HG03469 (cell line): ENCODE data around the gene SLC6A3.

Experiments
- ATAC-seq: cut with Tn5 transposase; IDR thresholded peaks from one replicate; pipeline ENCODE4 v1.9.1; 2021; ENCODE audit warnings: mild to moderate bottlenecking, moderate library complexity, moderate number of reproducible peaks; ENCODE audit not compliant: unreplicated experiment

SLC6A3 gene

GRCh38 chr5:1442222-1443145 is 2.8 kb downstream of the SLC6A3 start:
- no peak for ATAC-seq

DNA sequence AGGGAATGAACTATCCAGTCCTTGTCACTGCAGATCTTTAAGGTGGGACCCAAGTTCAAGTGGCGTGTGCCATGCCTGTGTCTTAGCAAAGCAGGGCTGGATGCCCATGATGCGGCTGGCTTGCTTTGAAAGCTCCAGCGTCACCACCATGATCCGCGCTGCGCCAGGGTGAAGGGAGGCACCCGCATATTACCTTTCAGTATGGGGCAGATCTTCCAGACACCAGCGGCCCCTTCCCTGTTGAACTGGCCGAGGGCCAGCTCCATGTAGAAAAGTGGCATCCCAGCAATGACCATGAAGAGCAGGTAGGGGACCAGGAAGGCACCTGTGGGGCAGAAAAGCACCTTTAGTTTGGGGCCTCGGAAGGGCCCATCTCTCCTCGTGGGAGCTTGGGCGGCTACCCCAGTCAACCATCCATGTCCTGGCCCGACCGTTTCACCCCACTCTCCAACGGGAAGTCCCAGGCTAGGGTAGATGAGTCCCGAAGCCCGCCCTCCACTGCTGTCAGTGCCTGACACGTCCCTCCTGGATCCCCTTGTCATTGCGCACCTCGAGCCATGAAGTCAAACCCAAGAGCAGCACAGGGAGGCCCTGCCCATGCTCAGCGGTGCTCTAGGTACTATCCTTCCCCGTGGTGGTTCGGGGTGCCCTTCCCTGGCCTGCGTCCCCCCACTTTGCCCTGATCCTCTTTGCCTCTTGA is 3.9 kb downstream of the SLC6A3 start:
- ATAC-seq, result no peak

- no peak for ATAC-seq
Measured at GRCh38 chr5:1440098-1440493, 5.1 kb downstream of the SLC6A3 start.

GRCh38 chr5:1439388-1440097 is 5.7 kb downstream of the SLC6A3 start:
- ATAC-seq, result no peak

DNA sequence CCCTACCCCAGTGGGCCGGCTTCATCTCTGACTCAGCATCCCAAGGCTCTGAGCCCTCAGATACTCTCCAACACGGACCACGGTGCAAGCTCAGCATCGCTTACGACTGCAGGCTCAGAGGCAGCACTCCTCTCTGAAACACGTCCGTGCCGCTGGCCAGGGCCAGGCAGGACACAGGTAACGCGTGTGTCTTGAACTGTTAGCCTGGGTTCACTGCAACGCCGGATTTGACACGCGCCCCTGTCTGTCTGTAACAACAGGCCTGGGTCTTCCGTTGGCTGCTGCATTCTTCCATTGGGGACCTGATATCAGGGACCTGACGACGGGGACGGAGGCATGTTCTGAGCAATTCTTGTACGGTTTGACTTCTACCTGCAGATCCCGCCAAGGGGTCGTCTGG is 6.4 kb downstream of the SLC6A3 start:
- no peak for ATAC-seq

DNA sequence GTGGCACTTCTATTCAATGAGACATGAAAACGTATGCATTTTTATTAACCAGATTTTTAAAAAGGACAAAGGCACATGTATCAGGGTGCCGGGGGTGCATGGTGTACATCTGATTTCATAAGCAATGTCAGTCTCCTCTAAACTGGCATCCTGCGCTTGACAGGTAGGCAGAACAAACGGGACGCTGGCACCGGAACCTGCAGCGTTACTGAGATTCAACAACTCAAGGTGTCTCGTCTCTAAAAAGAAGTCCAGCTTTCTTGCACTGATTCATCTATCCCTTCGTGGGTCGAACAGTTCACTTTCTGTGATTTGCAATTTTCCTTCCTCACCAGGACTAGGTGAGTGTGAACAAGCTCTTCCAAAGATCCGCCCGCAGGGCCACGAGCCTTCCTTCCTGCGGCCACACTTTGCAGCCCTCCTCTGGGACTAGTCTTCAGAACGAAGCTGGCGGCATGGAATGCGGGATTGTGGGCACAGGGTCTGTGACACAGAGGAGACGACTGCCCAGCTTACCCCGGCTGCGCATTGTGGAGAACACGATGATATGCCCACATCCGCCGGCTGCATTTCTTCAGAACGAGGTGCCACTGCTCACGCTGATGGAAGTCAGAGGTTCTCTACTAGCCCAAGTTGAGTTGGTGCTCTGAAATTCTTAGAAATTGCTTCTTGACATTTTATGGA is 7.2 kb downstream of the SLC6A3 start:
- no peak for ATAC-seq

- no peak for ATAC-seq
Measured at GRCh38 chr5:1437226-1437829, 7.9 kb downstream of the SLC6A3 start.

DNA sequence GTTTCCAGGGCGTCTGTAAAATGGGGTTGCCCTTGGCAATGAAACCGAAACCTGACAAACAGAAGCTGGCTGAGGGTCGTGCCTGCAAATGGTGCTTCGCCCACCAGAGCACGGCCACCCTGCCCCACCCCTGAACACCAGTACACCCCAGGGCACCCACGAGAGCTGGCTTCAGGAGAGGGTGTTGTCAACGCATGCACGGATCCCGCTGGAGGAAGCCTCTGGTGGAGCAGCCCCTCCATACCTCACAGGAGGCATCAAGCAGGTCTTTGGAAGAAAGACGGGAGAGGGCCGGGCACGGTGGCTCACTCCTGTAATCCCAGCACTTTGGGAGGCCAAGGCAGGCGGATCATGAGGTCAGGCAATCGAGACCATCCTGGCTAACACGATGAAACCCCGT is 8.6 kb downstream of the SLC6A3 start:
- ATAC-seq, result no peak

DNA sequence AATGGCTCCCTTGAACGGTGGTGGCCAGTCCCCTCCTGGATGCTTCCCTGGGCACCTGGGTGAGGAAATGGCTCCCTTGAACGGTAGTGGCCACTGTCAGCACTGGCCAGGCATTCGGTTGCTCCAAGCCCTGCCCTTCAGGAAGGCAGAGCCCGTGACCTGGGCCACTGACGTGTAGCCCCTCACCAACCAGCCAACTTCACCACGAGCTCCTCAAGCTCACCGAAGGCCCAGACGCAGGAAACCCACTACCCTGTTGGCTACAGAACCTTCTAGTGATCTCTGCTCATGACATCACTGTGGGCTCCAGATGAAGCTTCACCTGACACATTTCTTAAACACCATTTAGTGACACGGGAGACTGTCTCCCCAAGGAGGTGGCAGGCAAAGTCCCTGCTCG is 9.2 kb downstream of the SLC6A3 start:
- ATAC-seq, result no peak

GRCh38 chr5:1435369-1435768 is 9.9 kb downstream of the SLC6A3 start:
- no peak for ATAC-seq

DNA sequence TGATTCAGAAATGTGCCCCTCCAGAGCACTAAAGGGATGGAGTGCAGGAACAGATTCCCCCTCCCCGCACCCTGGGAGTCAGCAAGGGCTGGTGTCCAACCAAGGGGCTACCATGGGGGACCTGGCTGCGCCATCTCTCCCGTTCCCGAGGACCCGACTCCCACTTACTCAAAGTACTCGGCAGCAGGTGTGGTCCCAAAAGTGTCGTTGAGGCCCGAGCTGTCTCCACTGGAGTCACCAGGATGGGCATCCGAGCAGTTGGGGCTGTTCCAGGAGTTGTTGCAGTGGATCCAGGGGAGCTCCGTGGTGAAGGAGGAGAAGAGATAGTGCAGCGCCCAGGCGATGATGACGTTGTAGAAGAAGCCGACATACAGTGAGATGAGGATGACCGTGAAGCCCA is 12.9 kb downstream of the SLC6A3 start:
- no peak for ATAC-seq

GRCh38 chr5:1431896-1432295 is 13.3 kb downstream of the SLC6A3 start:
- ATAC-seq, result no peak

GRCh38 chr5:1431021-1431811 is 14.0 kb downstream of the SLC6A3 start:
- ATAC-seq, result no peak

DNA sequence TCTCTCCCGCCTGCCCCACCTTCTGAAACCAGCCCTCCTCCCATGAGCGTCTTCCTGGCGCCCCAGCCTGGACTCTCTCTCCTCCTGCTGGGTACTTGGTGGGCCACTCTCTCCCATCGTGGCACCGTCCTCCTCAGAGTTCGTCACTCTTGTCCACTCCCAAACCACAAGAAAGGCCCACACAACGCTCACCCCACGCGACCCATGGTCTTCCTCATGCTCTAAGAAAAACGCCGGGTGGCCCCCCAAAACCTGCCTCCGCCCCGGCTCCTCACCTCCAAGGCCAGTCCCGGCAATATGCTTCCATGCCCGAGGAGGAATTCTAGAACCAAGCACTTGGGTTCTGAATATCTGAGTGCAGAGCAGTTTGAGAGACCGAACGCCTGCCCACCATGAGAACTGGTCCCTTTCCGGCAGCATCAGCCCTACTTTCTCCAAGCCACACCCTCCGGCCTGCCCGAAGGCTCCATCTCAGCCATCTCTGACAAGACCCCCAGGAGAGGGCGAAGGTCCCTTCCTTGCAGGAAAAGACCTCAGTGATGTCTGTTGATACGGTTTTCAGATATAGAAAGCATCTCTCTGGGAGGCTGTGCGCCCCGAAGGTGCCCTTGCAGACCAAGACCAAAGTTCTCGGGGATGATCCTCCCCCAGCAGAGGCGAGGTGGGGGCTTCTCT is 15.0 kb downstream of the SLC6A3 start:
- no peak for ATAC-seq

- ATAC-seq, result no peak
Measured at GRCh38 chr5:1429496-1429895, 15.7 kb downstream of the SLC6A3 start.

GRCh38 chr5:1429066-1429465 is 16.2 kb downstream of the SLC6A3 start:
- no peak for ATAC-seq

DNA sequence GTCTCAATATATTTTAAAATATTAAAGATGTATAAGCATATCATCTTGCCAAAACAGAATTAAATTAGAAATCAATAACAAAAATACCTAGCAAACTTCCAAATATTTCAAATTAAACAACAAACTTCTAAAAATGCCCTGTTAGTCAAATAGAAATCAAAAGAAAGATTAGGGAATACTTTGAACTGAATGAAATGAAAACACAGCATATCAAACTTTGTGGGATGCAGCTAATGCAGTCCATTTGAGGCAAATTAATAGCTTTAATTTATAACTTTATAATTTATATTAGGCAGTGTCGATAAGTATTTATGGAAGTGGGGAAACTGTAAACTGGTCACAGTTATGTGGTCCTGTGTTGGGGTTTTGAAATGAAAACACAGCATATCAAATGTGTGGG is 17.1 kb downstream of the SLC6A3 start:
- no peak for ATAC-seq

DNA sequence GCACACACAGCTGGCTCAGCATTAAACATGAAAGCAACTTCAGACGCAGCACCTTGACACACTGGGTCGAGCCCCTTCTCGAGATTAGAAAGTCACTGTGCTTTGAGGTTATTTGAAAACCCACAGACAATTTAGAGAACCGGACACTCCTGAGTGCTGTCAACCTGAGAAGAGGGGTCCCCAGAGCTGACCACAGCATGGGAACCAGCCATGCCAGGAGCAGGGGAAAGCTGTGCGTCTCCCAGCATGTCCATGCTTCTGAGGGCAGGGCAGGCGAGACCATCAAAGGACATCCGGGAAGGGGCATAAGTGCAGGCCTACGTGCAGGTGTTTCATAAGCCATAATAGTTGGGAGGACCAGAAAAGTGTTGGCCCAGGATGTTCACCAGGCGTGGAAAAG is 20.5 kb downstream of the SLC6A3 start:
- ATAC-seq, result no peak

- ATAC-seq, result no peak
Measured at GRCh38 chr5:1423901-1424603, 21.2 kb downstream of the SLC6A3 start.
